Measurements from ENCODE around the gene PSAP. TPM values are rescaled to one million over a fixed set of nuclear protein-coding genes. Genes with fewer than 3 reads are reported as not detected.
"Not testable (repeated sequence)": the region's sequence is repeated elsewhere in the genome, so short reads cannot be mapped to it uniquely, and the experiment has no call there.

The PSAP gene
- total RNA-seq, 2 donors from 2014 or later = 136 to 207 TPM

DNA sequence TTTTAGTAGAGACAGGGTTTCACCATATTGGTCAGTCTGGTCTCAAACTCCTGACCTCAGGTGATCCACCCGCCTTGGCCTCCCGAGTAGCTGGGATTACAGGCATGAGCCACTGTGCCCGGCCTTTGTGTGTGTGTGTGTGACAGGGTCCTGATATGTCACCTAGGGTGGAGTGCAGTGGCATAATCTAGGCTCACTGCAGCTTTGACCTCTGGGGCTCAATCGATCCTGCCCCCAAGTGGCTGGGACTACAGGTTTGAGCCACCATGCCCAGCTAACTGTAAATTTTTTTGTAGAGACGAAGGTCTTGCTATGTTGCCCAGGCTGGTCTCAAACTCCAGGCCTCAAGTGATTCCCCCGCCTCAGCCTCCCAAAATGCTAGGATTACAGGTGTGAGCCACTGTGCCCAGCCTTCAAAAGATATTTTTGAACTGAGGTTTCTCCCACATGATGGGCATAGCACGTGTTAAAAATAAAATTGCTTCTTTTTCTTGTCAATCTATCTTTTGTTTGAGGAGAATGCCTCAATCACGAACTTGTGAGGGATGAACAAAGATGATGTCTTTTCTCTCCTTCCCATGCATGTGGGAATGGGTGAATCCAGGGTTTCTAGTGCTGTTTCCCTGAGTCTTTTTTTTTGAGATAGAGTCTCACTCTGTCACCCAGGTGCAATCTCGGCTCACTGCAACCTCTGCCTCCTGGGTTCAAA lies 30.8 kb upstream of the PSAP start:
- no peaks in the 10 kb centered on the region for H3K27me3 Mint-ChIP-seq
- DNase-seq (ENCODE audit: low spot score) (no peak), ATAC-seq (no peak)
- H3K27ac Mint-ChIP-seq = no peak overlapping the region
- no peak overlapping the region for H3K4me3 Mint-ChIP-seq
- no peaks in the 10 kb centered on the region for H3K36me3 Mint-ChIP-seq
- H3K9me3 Mint-ChIP-seq = no peaks in the 10 kb centered on the region
- H3K4me1 Mint-ChIP-seq (ENCODE audit: low read depth in 2 of 2) = peaks cover 0 to 8% of the 10 kb centered on the region in 2 donors

DNA sequence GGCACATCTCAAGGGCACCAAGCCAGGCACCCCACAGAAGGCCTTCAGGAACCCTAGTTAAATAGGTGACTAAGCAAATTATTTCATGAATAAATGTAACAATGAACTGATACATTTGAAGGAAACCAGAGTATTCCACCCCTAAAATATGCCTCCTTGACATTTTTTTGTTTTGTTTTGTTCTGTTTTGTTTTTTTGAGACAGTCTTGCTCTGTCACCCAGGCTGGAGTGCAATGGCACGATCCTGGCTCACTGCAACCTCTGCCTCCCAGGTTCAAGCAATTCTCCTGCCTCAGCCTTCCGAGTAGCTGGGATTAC lies 30.2 kb upstream of the PSAP start:
- not testable (repeated sequence) for H3K27ac Mint-ChIP-seq; H3K4me1 Mint-ChIP-seq (ENCODE audit: low read depth in 2 of 2); H3K4me3 Mint-ChIP-seq; H3K36me3 Mint-ChIP-seq; H3K27me3 Mint-ChIP-seq; ATAC-seq; DNase-seq (ENCODE audit: low spot score); H3K9me3 Mint-ChIP-seq

GRCh38 chr10:71880425-71881306 lies 29.6 kb upstream of the PSAP start:
- peak overlapping the region in 1 of 2 donors; percentile 36 for H3K27ac Mint-ChIP-seq
- H3K27me3 Mint-ChIP-seq = no peaks in the 10 kb centered on the region

DNA sequence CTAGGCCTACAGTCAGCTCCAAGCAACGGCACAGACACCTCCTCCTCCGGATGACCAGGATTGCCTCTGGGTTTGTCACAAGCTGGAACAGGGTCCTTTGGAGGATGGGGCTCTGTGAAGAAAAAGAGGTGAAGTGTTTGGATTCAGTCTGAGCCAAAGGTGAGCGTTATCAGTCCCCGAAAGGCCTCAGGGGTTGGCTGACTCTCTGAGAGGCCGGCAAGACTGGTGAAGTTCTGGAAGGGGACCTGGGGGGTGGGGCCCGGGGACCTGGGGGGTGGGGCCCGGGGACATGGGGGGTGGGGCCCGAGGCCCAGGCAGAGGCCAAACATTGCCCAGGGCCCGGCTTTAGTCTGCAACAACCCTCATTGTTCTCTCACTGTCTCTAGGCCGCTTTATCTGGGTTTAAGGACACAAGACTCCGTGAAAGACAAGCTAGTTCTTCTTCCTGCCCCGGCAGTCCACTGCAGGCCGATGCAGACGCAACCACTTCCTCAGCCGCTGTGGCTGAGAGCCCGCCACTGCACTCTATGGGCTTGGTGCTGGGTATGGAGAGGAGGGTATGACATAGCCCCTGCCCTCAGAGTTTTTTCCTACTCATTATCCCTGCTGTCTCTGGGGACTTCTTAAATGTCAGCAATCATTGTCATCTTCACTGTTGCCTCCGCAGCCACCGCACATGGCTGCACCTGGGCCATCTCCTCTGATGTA lies 27.4 kb upstream of the PSAP start:
- H3K27ac Mint-ChIP-seq = no peak overlapping the region
- H3K4me3 Mint-ChIP-seq = no peak overlapping the region
- DNase-seq (ENCODE audit: low spot score) = no peak

More at GRCh38 chr10:71880425-71881306, 29.6 kb upstream of the PSAP start:
- ATAC-seq = peak in 1 of 2 donors; percentile 62
- Mint-ChIP-seq H3K9me3 (no peaks in the 10 kb centered on the region), H3K4me1 (ENCODE audit: low read depth in 2 of 2) (peaks cover 0 to 8% of the 10 kb centered on the region in 2 donors), H3K36me3 (no peaks in the 10 kb centered on the region), H3K4me3 (no peak overlapping the region)
- DNase-seq (ENCODE audit: low spot score) = no peak

DNA sequence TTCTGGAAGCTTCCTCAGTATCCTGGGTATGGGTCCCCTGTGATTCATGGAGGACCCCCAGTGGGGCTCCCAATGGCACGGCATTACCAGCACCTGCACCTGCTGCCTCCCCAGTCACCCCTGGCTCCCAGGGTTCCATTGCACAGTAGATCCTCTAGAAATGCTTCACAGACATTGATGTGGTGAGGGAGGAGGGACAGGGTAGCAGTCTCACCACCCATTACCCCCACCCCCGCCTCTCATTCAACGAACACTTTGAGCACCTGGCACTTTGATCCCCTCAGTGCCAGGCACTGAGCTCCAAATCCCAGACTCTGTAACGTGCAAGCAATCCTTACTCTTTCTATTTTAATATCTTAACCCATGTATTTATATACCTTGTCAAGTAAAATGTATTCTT lies 26.8 kb upstream of the PSAP start:
- ATAC-seq (no peak), DNase-seq (ENCODE audit: low spot score) (no peak)
- H3K27ac Mint-ChIP-seq = no peak overlapping the region
- H3K27me3 Mint-ChIP-seq = no peaks in the 10 kb centered on the region
- H3K9me3 Mint-ChIP-seq = no peaks in the 10 kb centered on the region
- no peak overlapping the region for H3K4me3 Mint-ChIP-seq
- peaks cover 0 to 8% of the 10 kb centered on the region in 2 donors for H3K4me1 Mint-ChIP-seq (ENCODE audit: low read depth in 2 of 2)
- no peaks in the 10 kb centered on the region for H3K36me3 Mint-ChIP-seq

More for the DNA sequence above, 27.4 kb upstream of the PSAP start:
- Mint-ChIP-seq H3K36me3 (no peaks in the 10 kb centered on the region), H3K4me1 (ENCODE audit: low read depth in 2 of 2) (peaks cover 0 to 8% of the 10 kb centered on the region in 2 donors), H3K9me3 (no peaks in the 10 kb centered on the region), H3K27me3 (no peaks in the 10 kb centered on the region)
- peak in 1 of 2 donors; percentile 58 for ATAC-seq

DNA sequence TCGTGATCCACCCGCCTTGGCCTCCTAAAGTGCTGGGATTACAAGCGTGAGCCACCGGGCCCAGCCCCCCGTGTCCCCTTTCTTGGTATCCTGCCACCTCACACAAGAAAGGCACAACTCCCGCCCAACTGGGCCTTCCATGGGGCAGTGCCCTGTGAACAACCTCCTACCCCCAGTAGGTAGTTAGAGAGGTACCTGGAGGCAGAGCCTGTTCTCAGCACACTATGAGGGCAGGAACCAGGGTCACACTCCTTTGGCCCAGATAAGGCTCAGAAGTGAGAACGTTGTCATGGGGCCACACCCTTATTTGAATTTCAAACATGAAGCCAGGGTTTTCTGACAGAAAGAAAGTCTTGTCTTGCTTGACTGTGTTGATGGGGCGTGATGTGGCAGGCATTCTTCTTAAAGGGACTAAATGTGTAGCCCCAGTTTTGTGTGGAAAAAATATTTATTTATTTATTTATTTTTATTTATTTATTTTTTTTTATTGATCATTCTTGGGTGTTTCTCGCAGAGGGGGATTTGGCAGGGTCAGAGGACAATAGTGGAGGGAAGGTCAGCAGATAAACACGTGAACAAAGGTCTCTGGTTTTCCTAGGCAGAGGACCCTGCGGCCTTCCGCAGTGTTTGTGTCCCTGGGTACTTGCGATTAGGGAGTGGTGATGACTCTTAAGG lies 23.8 kb upstream of the PSAP start:
- H3K27me3 Mint-ChIP-seq; H3K36me3 Mint-ChIP-seq; ATAC-seq; H3K4me3 Mint-ChIP-seq; H3K27ac Mint-ChIP-seq; H3K9me3 Mint-ChIP-seq; H3K4me1 Mint-ChIP-seq (ENCODE audit: low read depth in 2 of 2); DNase-seq (ENCODE audit: low spot score): not testable (repeated sequence)

GRCh38 chr10:71873582-71874211 lies 22.6 kb upstream of the PSAP start:
- ATAC-seq = peak in 1 of 2 donors; percentile 44
- no peaks in the 10 kb centered on the region for H3K27me3 Mint-ChIP-seq
- no peak overlapping the region for H3K4me3 Mint-ChIP-seq
- no peak overlapping the region for H3K27ac Mint-ChIP-seq
- DNase-seq (ENCODE audit: low spot score) = no peak
- peaks cover 0 to 2% of the 10 kb centered on the region in 2 donors for H3K4me1 Mint-ChIP-seq (ENCODE audit: low read depth in 2 of 2)
- H3K9me3 Mint-ChIP-seq = no peaks in the 10 kb centered on the region
- H3K36me3 Mint-ChIP-seq = no peaks in the 10 kb centered on the region

DNA sequence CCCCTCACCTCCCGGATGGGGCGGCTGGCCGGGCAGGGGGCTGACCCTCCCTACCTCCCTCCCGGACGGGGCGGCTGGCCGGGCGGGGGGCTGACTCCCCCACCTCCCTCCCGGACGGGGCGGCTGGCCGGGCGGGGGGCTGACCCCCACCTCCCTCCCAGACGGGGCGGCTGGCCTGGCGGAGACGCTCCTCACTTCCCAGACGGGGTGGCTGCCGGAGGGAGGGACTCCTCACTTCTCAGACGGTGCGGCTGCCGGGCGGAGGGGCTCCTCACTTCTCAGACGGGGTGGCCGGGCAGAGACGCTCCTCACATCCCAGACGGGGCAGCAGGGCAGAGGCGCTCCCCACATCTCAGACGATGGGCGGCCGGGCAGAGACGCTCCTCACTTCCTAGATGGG lies 18.6 kb upstream of the PSAP start:
- not testable (repeated sequence) for H3K27me3 Mint-ChIP-seq; H3K4me3 Mint-ChIP-seq; ATAC-seq; H3K27ac Mint-ChIP-seq; H3K9me3 Mint-ChIP-seq; DNase-seq (ENCODE audit: low spot score); H3K4me1 Mint-ChIP-seq (ENCODE audit: low read depth in 2 of 2); H3K36me3 Mint-ChIP-seq

DNA sequence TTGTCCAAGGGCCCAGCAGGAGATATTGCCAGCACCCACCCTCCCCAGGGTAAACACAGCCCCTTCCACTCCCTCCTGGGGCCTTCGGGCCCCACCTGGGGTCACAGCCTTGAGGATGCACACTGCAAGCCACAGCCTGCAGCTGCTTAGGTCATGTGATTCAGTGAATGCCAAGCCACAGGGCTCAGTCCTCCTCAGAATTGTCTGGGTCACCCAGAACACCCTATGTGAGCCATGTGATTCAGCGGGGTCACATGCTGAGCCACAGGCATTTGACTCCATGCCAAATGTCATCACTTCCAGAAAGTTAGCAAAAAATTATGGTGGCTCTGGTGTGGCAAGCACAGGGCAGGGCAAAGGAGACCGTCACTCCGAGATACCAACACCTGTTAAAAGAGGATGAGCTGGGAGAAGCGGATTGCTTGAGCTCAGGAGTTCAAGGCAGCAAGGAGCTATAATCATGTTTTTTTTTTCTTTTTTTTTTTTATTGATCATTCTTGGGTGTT lies 17.2 kb upstream of the PSAP start:
- H3K27ac Mint-ChIP-seq = no peak overlapping the region
- ATAC-seq = peak in 1 of 2 donors; percentile 20
- no peak for DNase-seq (ENCODE audit: low spot score)
- peaks cover 0 to 4% of the 10 kb centered on the region in 2 donors for H3K27me3 Mint-ChIP-seq
- H3K4me3 Mint-ChIP-seq = peak overlapping the region; percentile 20
- no peaks in the 10 kb centered on the region for H3K9me3 Mint-ChIP-seq
- H3K4me1 Mint-ChIP-seq (ENCODE audit: low read depth in 2 of 2) = no peaks in the 10 kb centered on the region
- no peaks in the 10 kb centered on the region for H3K36me3 Mint-ChIP-seq

DNA sequence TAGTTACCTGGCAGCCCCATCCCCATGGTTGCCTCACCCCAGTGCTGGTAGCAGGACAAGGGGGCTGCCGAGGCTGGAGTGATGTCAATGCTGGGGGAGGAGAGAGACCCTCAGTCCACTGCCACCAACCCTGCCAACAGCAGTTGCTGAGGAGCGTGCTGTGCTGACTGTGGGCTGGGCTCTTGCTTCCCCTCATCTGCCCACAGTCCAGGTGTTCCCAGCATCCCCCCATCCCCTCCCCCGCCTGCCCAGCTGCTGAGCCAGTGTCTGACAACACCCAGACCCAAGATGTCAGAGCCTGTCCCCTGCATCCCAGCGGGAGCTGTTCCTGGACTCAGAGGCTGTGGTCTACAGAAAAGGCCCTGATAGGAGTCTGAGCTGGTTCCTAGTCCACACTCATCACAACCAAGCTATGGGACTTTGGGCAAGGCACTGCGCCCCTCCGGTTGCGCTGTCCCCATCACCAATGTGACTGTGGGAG lies 14.6 kb upstream of the PSAP start:
- Mint-ChIP-seq H3K9me3 (no peaks in the 10 kb centered on the region), H3K27me3 (peaks cover 0 to 4% of the 10 kb centered on the region in 2 donors), H3K4me1 (ENCODE audit: low read depth in 2 of 2) (peaks cover 0 to 4% of the 10 kb centered on the region in 2 donors), H3K4me3 (no peak overlapping the region), H3K36me3 (no peaks in the 10 kb centered on the region), H3K27ac (no peak overlapping the region)
- peak in 1 of 2 donors; percentile 25 for ATAC-seq
- no peak for DNase-seq (ENCODE audit: low spot score)

- Mint-ChIP-seq H3K36me3 (no peaks in the 10 kb centered on the region), H3K27ac (no peak overlapping the region), H3K27me3 (peaks cover 0 to 4% of the 10 kb centered on the region in 2 donors), H3K4me3 (no peak overlapping the region), H3K9me3 (no peaks in the 10 kb centered on the region), H3K4me1 (ENCODE audit: low read depth in 2 of 2) (peaks cover 0 to 8% of the 10 kb centered on the region in 2 donors)
- DNase-seq (ENCODE audit: low spot score) (no peak), ATAC-seq (no peak)
These were observed 13.9 kb upstream of the PSAP start for GRCh38 chr10:71864911-71865361.

DNA sequence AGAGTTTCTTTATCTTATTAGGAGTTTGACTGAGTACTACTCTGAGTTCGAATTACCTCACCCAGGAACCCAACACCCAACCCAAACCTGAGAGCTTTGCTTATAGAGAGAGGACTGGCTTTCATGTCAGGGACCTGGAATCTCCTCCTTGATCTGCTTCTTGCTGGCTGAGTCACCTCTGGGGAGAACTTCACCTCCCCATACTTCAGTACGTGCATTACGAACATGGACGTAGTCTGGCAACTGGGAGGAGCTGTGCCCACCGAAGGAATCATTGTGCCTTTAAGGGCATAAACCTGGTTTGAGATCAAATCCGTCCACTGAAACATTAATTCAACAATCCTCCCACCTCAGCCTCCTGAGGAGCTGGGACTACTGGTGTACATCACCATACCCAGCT lies 12.2 kb upstream of the PSAP start:
- H3K9me3 Mint-ChIP-seq = no peaks in the 10 kb centered on the region
- H3K27ac Mint-ChIP-seq = no peak overlapping the region
- DNase-seq (ENCODE audit: low spot score) = no peak
- ATAC-seq = no peak
- peaks cover 0 to 4% of the 10 kb centered on the region in 2 donors for H3K27me3 Mint-ChIP-seq
- H3K36me3 Mint-ChIP-seq = no peaks in the 10 kb centered on the region
- peaks cover 0 to 8% of the 10 kb centered on the region in 2 donors for H3K4me1 Mint-ChIP-seq (ENCODE audit: low read depth in 2 of 2)
- no peak overlapping the region for H3K4me3 Mint-ChIP-seq
